Pancreas (tissue), 10 donors: ENCODE measurements around the gene AMACR. TPM values are rescaled to one million over a fixed set of nuclear protein-coding genes. Genes with fewer than 3 reads are reported as not detected.
A peak's percentile ranks its signal among the peaks of the same experiment; 100 is the strongest.

Experiments used
- ATAC-seq, 4 donors: fragments of 200-7000 bp; cut with Tn5 transposase; one replicate each; pipeline versions ENCODE4 v1.8.0 to v1.9.1; 2020; ENCODE audit warnings: mild to moderate bottlenecking in 4 of 4, moderate library complexity in 4 of 4
- DNase-seq, 6 donors: peaks; one replicate each; pipeline ENCODE4 v3.0.0-alpha.2; 2020
- FAIRE-seq: peaks from 2 replicates; lab custom pipeline; 2012; peaks lifted over from hg19 to GRCh38; lab: Jason Lieb, UNC
- H3K27ac ChIP-seq, 4 donors: fragments of 200-600 bp; sonication (generic); 1 replicate in 3 of 4; 2 replicates in 1 of 4; pipeline versions ENCODE4 v1.5.0 to v1.8.0; 2020
- H3K27me3 ChIP-seq, 4 donors: fragments of 200-600 bp; one replicate each; pipeline ENCODE4 v1.8.0; 2021
- H3K36me3 ChIP-seq, 3 donors: fragments of 200-600 bp; sonication (generic) in 1 of 3; one replicate each; pipeline versions ENCODE4 v1.5.0 to v1.8.0; 2020 to 2021
- H3K4me1 ChIP-seq, 3 donors: fragments of 200-600 bp; one replicate each; pipeline ENCODE4 v1.8.0; 2021
- H3K4me3 ChIP-seq, 4 donors: fragments of 200-600 bp; sonication (generic) in 2 of 4; one replicate each; pipeline versions ENCODE4 v1.5.0 to v1.8.0; 2020 to 2021
- H3K9me3 ChIP-seq, 4 donors: fragments of 200-600 bp; one replicate each; pipeline ENCODE4 v1.8.0; 2021
- CTCF ChIP-seq, 4 donors: fragments of 200-600 bp; sonication (generic) in 3 of 4; IDR thresholded peaks; one replicate each; pipeline versions ENCODE4 v1.5.0 to v1.8.0; 2021; ENCODE audit warnings: antibody characterized with exemption in 4 of 4
- WGBS, 2 donors: extraction: QIAGEN DNeasy Blood & Tissue Kit; methylation state at CpG; one replicate each; pipeline ENCODE4 v1.1.7; 2013; 5-methylcytosine and 5-hydroxymethylcytosine counted together
- intact Hi-C, 3 donors: fragments of 100-400 bp; cut with DNase I; formaldehyde crosslinking; loops; one replicate each; pipeline versions ENCODE4 v1.11.1 to v1.14.2; 2022
- polyA plus RNA-seq, 2 donors: library from polyadenylated mRNA; stranded (reverse); fragments of 200-250 nt; gene quantifications; one replicate each; pipeline ENCODE4 v1.2.3, GENCODE V29; 2013
- total RNA-seq, 6 donors: library from RNA; stranded (reverse); fragmentation: NEBNext Ultra II Directional in 4 of 6; extraction: Animal tissue kit (Norgen Biotek cat#: 25700) in 4 of 6; gene quantifications; one replicate each; pipeline versions ENCODE4 v1.2.1 to v1.2.4, GENCODE V29; 2021 to 2023
- donor health status: healthy with polysubstance abuse.
- donor health status: DM: no; HTN: no; CAD: no; lungs with moderate emphysema.
- donor health status: DM: no; HTN: no; CAD: no.
- donor health status: control.
- donor health status: control.
- donor health status: Bipolar disorder and iron deficiency.
- donor health status: DM: yes; HTN: yes; CAD: no.
- donor health status: DM: no; HTN: no; CAD: no.
- donor health status: DM: no; HTN: no; CAD: no.
- donor health status: DM: yes; HTN: yes; CAD: no.

AMACR gene
- total and polyA plus RNA-seq, 8 donors: 4.4 to 15.1 (median 10.1) TPM

DNA sequence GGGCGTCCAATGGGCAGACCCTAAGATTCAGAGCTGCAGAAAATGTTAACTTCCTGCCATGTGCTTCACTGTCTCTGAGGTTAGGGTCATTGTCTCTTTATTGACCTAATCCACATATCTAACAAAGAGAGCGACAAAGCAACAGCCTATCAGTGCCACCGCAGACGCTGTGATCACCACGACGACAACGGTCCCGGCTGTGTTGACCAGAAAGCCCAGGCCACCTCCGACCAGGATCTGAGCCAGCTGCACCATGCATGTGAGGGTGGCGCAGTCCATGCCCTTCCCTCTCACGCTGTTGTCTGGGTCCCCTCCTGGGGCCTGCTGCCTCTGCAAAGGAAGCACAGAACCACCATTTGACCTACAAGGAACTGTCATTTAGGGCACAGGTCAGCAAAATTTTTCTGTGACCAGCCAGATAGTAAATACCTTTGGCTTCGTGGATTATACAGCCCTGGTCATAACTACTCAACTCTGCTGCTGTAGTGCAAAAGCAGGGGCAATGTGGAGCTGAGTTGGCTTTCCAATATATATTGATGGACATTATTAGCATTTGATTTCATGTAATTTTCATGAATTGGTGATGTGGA is 63.2 kb downstream of the AMACR start:
- no peaks in the 10 kb centered on the region for H3K4me1 ChIP-seq
- intact Hi-C loops: no loop called here
- no peaks in the 10 kb centered on the region for H3K36me3 ChIP-seq
- no peaks in the 10 kb centered on the region for H3K27me3 ChIP-seq
- H3K4me3 ChIP-seq: no peak overlapping the region
- H3K9me3 ChIP-seq: no peaks in the 10 kb centered on the region
- ATAC-seq (no peak), FAIRE-seq (no peak), DNase-seq (no peak)
- no peak overlapping the region for H3K27ac ChIP-seq
- 42 to 58% methylated on average over 12 of the region's 12 CpGs for WGBS, 2 donors
- no peak for TF ChIP-seq CTCF (IDR thresholded peaks at IDR 0.05)

DNA sequence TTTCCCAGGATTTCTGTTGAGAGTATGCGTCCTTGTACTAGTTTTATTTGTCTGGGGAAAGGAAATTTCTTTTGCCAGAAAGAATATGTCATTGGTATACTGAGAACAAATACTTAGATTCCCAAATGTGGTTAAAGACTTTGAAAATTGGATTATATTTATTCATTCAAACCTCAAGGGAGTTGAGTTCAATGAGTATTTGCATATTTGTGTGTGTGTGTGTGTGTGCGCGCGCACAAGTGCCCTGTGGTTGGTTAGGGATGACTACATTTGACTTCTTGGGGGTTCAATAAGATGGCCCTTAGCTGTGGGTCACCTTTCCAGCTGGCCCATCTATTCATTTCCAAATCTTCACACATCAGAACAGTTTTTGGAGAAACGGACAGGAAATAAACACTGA is 66.8 kb downstream of the AMACR start:
- WGBS, 2 donors: 71 to 74% methylated on average over 5 of the region's 5 CpGs
- no peak for ATAC-seq
- no peak for TF ChIP-seq CTCF (IDR thresholded peaks at IDR 0.05)
- no peak for DNase-seq
- FAIRE-seq: no peak
- Histone ChIP-seq H3K4me1 (no peaks in the 10 kb centered on the region), H3K4me3 (no peak overlapping the region), H3K9me3 (no peaks in the 10 kb centered on the region), H3K27ac (no peak overlapping the region), H3K27me3 (peaks cover 0 to 23% (median 7%) of the 10 kb centered on the region in 4 donors), H3K36me3 (no peaks in the 10 kb centered on the region)
- intact Hi-C loops: no loop called here

GRCh38 chr5:33939556-33940262 is 68.1 kb downstream of the AMACR start:
- Histone ChIP-seq H3K27ac (no peak overlapping the region), H3K4me1 (no peaks in the 10 kb centered on the region), H3K36me3 (no peaks in the 10 kb centered on the region), H3K4me3 (no peak overlapping the region), H3K27me3 (peaks cover 0 to 23% (median 7%) of the 10 kb centered on the region in 4 donors), H3K9me3 (no peaks in the 10 kb centered on the region)
- FAIRE-seq (no peak), ATAC-seq (no peak), DNase-seq (no peak)
- TF ChIP-seq CTCF (IDR thresholded peaks at IDR 0.05): no peak
- intact Hi-C loops: loop anchor here in 2 of 3 donors (10.0 kb wide), 2 partner anchors 465 to 505 kb away; no protein-coding TSS in a partner anchor
- WGBS, 2 donors: 53 to 66% methylated on average over 8 of the region's 8 CpGs

GRCh38 chr5:33938881-33939280 is 69.0 kb downstream of the AMACR start:
- Histone ChIP-seq H3K27ac (no peak overlapping the region), H3K36me3 (no peaks in the 10 kb centered on the region), H3K27me3 (peaks cover 0 to 23% (median 7%) of the 10 kb centered on the region in 4 donors), H3K9me3 (no peaks in the 10 kb centered on the region), H3K4me3 (no peak overlapping the region), H3K4me1 (no peaks in the 10 kb centered on the region)
- WGBS, 2 donors: 20 to 26% methylated on average over 15 of the region's 15 CpGs
- intact Hi-C loops: loop anchor here in 2 of 3 donors (10.0 kb wide), 2 partner anchors 464 to 504 kb away; no protein-coding TSS in a partner anchor
- DNase-seq (peak in 1 of 6 donors; percentile 43), ATAC-seq (no peak), FAIRE-seq (no peak)
- no peak for TF ChIP-seq CTCF (IDR thresholded peaks at IDR 0.05)

DNA sequence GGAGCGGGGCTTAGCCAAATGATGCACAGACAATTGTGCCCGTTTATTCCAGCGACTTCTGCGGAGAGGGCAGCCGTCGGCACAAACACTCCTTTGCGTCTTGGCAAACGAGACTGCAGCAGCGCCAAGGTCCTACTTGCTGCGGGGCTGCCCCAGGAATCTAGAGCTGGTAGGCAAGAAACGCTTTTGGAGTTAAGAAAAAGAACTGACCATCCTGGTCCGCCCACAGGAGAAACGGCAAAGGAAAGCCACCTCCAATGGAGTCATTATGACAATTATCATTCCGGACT is 69.4 kb downstream of the AMACR start:
- TF ChIP-seq CTCF (IDR thresholded peaks at IDR 0.05): no peak
- no peak for FAIRE-seq
- Histone ChIP-seq H3K4me1 (no peaks in the 10 kb centered on the region), H3K27ac (no peak overlapping the region), H3K4me3 (no peak overlapping the region), H3K27me3 (peaks cover 0 to 23% (median 7%) of the 10 kb centered on the region in 4 donors), H3K36me3 (no peaks in the 10 kb centered on the region), H3K9me3 (no peaks in the 10 kb centered on the region)
- DNase-seq: no peak
- intact Hi-C loops: loop anchor here in 2 of 3 donors (10.0 kb wide), 2 partner anchors 464 to 504 kb away; no protein-coding TSS in a partner anchor
- 29 to 30% methylated on average over 14 of the region's 14 CpGs for WGBS, 2 donors
- no peak for ATAC-seq
